IPS DF 4.7 (cell line): Measurements from ENCODE around the gene SLC27A1.
A peak's percentile ranks its signal among the peaks of the same experiment; 100 is the strongest.
"Not testable (repeated sequence)": the region's sequence is repeated elsewhere in the genome, so short reads cannot be mapped to it uniquely, and the experiment has no call there.

ENCODE experiments used
- DNase-seq: peaks from one replicate; pipeline ENCODE4 v3.0.0-alpha.2; 2013; ENCODE audit warnings: low spot score; ENCODE audit errors: extremely low read depth

The SLC27A1 gene

GRCh38 chr19:17486545-17487240 lies 16.4 kb downstream of the SLC27A1 start:
- DNase-seq, result no peak

- DNase-seq, result no peak
Measured at GRCh38 chr19:17487284-17488121, 17.2 kb downstream of the SLC27A1 start.

GRCh38 chr19:17488593-17489391 lies 18.5 kb downstream of the SLC27A1 start:
- DNase-seq, result no peak

GRCh38 chr19:17489392-17490030 lies 19.2 kb downstream of the SLC27A1 start:
- no peak for DNase-seq

GRCh38 chr19:17490411-17490810 lies 20.1 kb downstream of the SLC27A1 start:
- no peak for DNase-seq

GRCh38 chr19:17491287-17491686 lies 21.0 kb downstream of the SLC27A1 start:
- no peak for DNase-seq

GRCh38 chr19:17495639-17496296 lies 25.4 kb downstream of the SLC27A1 start:
- DNase-seq, result no peak

- peak; percentile 53 for DNase-seq
Measured at GRCh38 chr19:17496337-17496997, 26.1 kb downstream of the SLC27A1 start.

- no peak for DNase-seq
Measured at GRCh38 chr19:17497149-17497798, 26.9 kb downstream of the SLC27A1 start.

GRCh38 chr19:17499025-17499424 lies 28.7 kb downstream of the SLC27A1 start:
- DNase-seq, result not testable (repeated sequence)

GRCh38 chr19:17499648-17500446 lies 29.5 kb downstream of the SLC27A1 start:
- DNase-seq, result no peak

GRCh38 chr19:17500447-17501198 lies 30.3 kb downstream of the SLC27A1 start:
- no peak for DNase-seq

GRCh38 chr19:17503240-17503639 lies 32.9 kb downstream of the SLC27A1 start:
- no peak for DNase-seq

- no peak for DNase-seq
Measured at GRCh38 chr19:17504030-17504429, 33.7 kb downstream of the SLC27A1 start.

- DNase-seq, result no peak
Measured at GRCh38 chr19:17504456-17504855, 34.1 kb downstream of the SLC27A1 start.

- DNase-seq, result no peak
Measured at GRCh38 chr19:17505223-17505622, 34.9 kb downstream of the SLC27A1 start.

GRCh38 chr19:17506745-17507144 lies 36.4 kb downstream of the SLC27A1 start:
- DNase-seq, result no peak

- not testable (repeated sequence) for DNase-seq
Measured at GRCh38 chr19:17508558-17508933, 38.2 kb downstream of the SLC27A1 start.
